A549 (cell line): Measurements from ENCODE around the gene PITPNC1. TPM values are rescaled to one million over a fixed set of nuclear protein-coding genes. Genes with fewer than 3 reads are reported as not detected.

Source experiments
- ATAC-seq, 2 experiments: fragments of 200-7000 bp in 1 of 2; fragments of >200 bp in 1 of 2; cut with Nextera tagmentation in 1 of 2; cut with Tn5 transposase in 1 of 2; 3 replicates each; pipeline versions ENCODE4 v1.8.0 to v1.9.1; 2018 to 2020; ENCODE audit warnings: mild to moderate bottlenecking in 1 of 2, moderate library complexity in 1 of 2
- CTCF ChIA-PET: fragments of 300-600 bp; sonication (Branson Sonifier 250); formaldehyde crosslinking; extraction: SDS; loops from one replicate; lab custom pipeline; 2021; ENCODE audit warnings: antibody characterized with exemption, inconsistent platforms; lab: Yijun Ruan, JAX
- POLR2A ChIA-PET: fragments of 350-600 bp; formaldehyde crosslinking; extraction: SDS; loops from one replicate; lab custom pipeline; 2021; ENCODE audit warnings: antibody characterized with exemption, inconsistent platforms; lab: Yijun Ruan, JAX
- DNase-seq, 2 experiments: peaks; one replicate each; pipeline versions ENCODE4 v3.0.0 to v3.0.0-alpha.2; 2011 to 2016; ENCODE audit warnings: low read depth in 1 of 2, low spot score in 1 of 2
- FAIRE-seq: peaks from 2 replicates; lab custom pipeline; 2011; peaks lifted over from hg19 to GRCh38; lab: Jason Lieb, UNC
- H3K27ac ChIP-seq, 2 experiments: fragments of >200 bp; sonication (Bioruptor Twin); formaldehyde crosslinking; 3 replicates each; pipeline ENCODE4 v1.5.1; 2016 to 2017
- H3K4me1 ChIP-seq: fragments of >200 bp; sonication (Bioruptor Twin); formaldehyde crosslinking; 3 replicates; pipeline ENCODE4 v1.6.1; 2016
- H3K4me2 ChIP-seq: fragments of >200 bp; sonication (Bioruptor Twin); formaldehyde crosslinking; 3 replicates; pipeline ENCODE4 v1.6.1; 2016
- H3K4me3 ChIP-seq: fragments of >200 bp; sonication (Bioruptor Twin); formaldehyde crosslinking; 3 replicates; pipeline ENCODE4 v1.5.1; 2016
- H3K9me3 ChIP-seq: fragments of >200 bp; sonication (Bioruptor Twin); formaldehyde crosslinking; 3 replicates; pipeline ENCODE4 v1.6.1; 2016
- BHLHE40 ChIP-seq: IDR thresholded peaks from 2 replicates; pipeline ENCODE4 v1.6.1; 2012; ENCODE audit warnings: low read depth, low read length, inconsistent platforms
- CBX2 ChIP-seq: fragments of 200-600 bp; sonication (generic); IDR thresholded peaks from 2 replicates; pipeline ENCODE4 v1.6.1; 2016; ENCODE audit warnings: low read depth, mild to moderate bottlenecking, borderline replicate concordance
- CEBPB ChIP-seq, 2 experiments: fragments of >200 bp in 1 of 2; sonication (Bioruptor Twin) in 1 of 2; formaldehyde crosslinking in 1 of 2; IDR thresholded peaks; 2 replicates each; pipeline ENCODE4 v1.6.1; 2012 to 2016
- CTCF ChIP-seq: fragments of >200 bp; sonication (Bioruptor Twin); formaldehyde crosslinking; IDR thresholded peaks from 3 replicates; pipeline ENCODE4 v1.5.1; 2016
- E2F6 ChIP-seq: IDR thresholded peaks from 2 replicates; pipeline ENCODE4 v1.6.1; 2012; ENCODE audit warnings: low read depth, borderline replicate concordance
- EHF ChIP-seq: fragments of 250-450 bp; sonication (Bioruptor Pico); IDR thresholded peaks from 2 replicates; pipeline ENCODE4 v1.5.0; 2020; ENCODE audit warnings: mild to moderate bottlenecking
- EP300 ChIP-seq, 2 experiments: fragments of >200 bp; sonication (Bioruptor Twin); formaldehyde crosslinking; IDR thresholded peaks; 2 replicates in 1 of 2; 3 replicates in 1 of 2; pipeline ENCODE4 v1.6.1; 2016 to 2017
- ESRRA ChIP-seq: fragments of 150-350 bp; IDR thresholded peaks from 2 replicates; pipeline ENCODE4 v1.6.1; 2014; ENCODE audit warnings: mild to moderate bottlenecking, low read length, borderline replicate concordance
- FOSB ChIP-seq: fragments of 250-450 bp; sonication (Bioruptor Pico); IDR thresholded peaks from 2 replicates; pipeline ENCODE4 v1.5.0; 2020; ENCODE audit warnings: mild to moderate bottlenecking, moderate library complexity
- GATA3 ChIP-seq: IDR thresholded peaks from 2 replicates; pipeline ENCODE4 v1.6.1; 2012; ENCODE audit warnings: borderline replicate concordance
- HES2 ChIP-seq: fragments of >200 bp; sonication (Bioruptor Twin); formaldehyde crosslinking; IDR thresholded peaks from 2 replicates; pipeline ENCODE4 v1.6.1; 2016
- HEYL ChIP-seq: fragments of 250-450 bp; sonication (Bioruptor Pico); IDR thresholded peaks from 2 replicates; pipeline ENCODE4 v1.8.0; 2021; ENCODE audit warnings: mild to moderate bottlenecking, moderate library complexity
- HOXB5 ChIP-seq: fragments of 250-450 bp; sonication (Bioruptor Pico); IDR thresholded peaks from 2 replicates; pipeline ENCODE4 v1.5.0; 2020; ENCODE audit warnings: mild to moderate bottlenecking, moderate library complexity
- MAZ ChIP-seq: fragments of 150-350 bp; IDR thresholded peaks from 2 replicates; pipeline ENCODE4 v1.6.1; 2014; ENCODE audit warnings: antibody characterized with exemption, low read depth, low read length, borderline replicate concordance
- MYC ChIP-seq: IDR thresholded peaks from 2 replicates; pipeline ENCODE4 v1.6.1; 2012; ENCODE audit warnings: mild to moderate bottlenecking, inconsistent platforms, low read length, improper control_type of control experiment, borderline replicate concordance
- NR3C1 ChIP-seq: fragments of >200 bp; sonication (Bioruptor Twin); formaldehyde crosslinking; IDR thresholded peaks from 3 replicates; pipeline ENCODE4 v1.6.1; 2017
- PBX3 ChIP-seq: IDR thresholded peaks from 2 replicates; pipeline ENCODE4 v1.6.1; 2012
- PHF8 ChIP-seq: fragments of 200-600 bp; sonication (generic); IDR thresholded peaks from 2 replicates; pipeline ENCODE4 v1.6.1; 2016; ENCODE audit warnings: low read depth, mild to moderate bottlenecking, antibody characterized with exemption, moderate library complexity, borderline replicate concordance
- RAD21 ChIP-seq, 2 experiments: fragments of >200 bp in 1 of 2; sonication (Bioruptor Twin) in 1 of 2; formaldehyde crosslinking in 1 of 2; IDR thresholded peaks in 1 of 2; conservative IDR thresholded peaks in 1 of 2; 2 replicates in 1 of 2; 3 replicates in 1 of 2; pipeline ENCODE4 v1.6.1; 2012 to 2018; ENCODE audit warnings: inconsistent platforms in 1 of 2
- SMC3 ChIP-seq: fragments of >200 bp; sonication (Bioruptor Twin); formaldehyde crosslinking; IDR thresholded peaks from 3 replicates; pipeline ENCODE4 v1.6.1; 2018; ENCODE audit warnings: inconsistent platforms
- USF2 ChIP-seq: fragments of 450-650 bp; IDR thresholded peaks from 2 replicates; pipeline ENCODE4 v1.6.1; 2014; ENCODE audit warnings: antibody characterized with exemption
- ZFP36 ChIP-seq: fragments of 450-650 bp; IDR thresholded peaks from 2 replicates; pipeline ENCODE4 v1.6.1; 2014; ENCODE audit warnings: borderline replicate concordance; ENCODE audit not compliant: partially characterized antibody
- WGBS: methylation state at CpG from one replicate; pipeline ENCODE4 v1.1.6; 2017; ENCODE audit errors: missing lambda C conversion rate; 5-methylcytosine and 5-hydroxymethylcytosine counted together
- polyA plus RNA-seq, 4 experiments: library from polyadenylated mRNA; depleted of rRNA in 3 of 4; stranded (reverse); fragments of >200 nt; fragmentation: RNase III in 1 of 4; extraction: RNeasy Plus Mini Kit Qiagen cat#74134 plus additional on column Dnase treatment in 1 of 4; gene quantifications; 2 replicates in 3 of 4; 3 replicates in 1 of 4; pipeline ENCODE4 v1.2.3, GENCODE V29; 2011 to 2017

The PITPNC1 gene
- polyA plus RNA-seq, 2 of the 4 experiments (the other 2 are of a cell fraction), result 3.7 to 11.2 TPM

GRCh38 chr17:67685351-67685750, 308.3 kb downstream of the PITPNC1 start (continued):
- TF ChIP-seq USF2 (no peak), BHLHE40 (no peak), MAZ (no peak), CEBPB (IDR thresholded peaks at IDR 0.05) (no peak), PBX3 (no peak), ZFP36 (no peak), FOSB (CRISPR knock-in tag) (no peak)
- TF ChIP-seq, all 56 proteins: peak for 0

GRCh38 chr17:67686241-67686640, 309.2 kb downstream of the PITPNC1 start:
- H3K27ac ChIP-seq, result no peak overlapping the region
- DNase-seq (no peak), ATAC-seq (no peak), FAIRE-seq (no peak)
- TF ChIP-seq MYC (no peak), EHF (CRISPR knock-in tag) (no peak), EP300 (IDR thresholded peaks at IDR 0.05) (no peak)
- H3K9me3 ChIP-seq, result no peaks in the 10 kb centered on the region
- no peaks in the 10 kb centered on the region for H3K4me1 ChIP-seq
- H3K4me2 ChIP-seq, result no peak overlapping the region
- ChIA-PET POLR2A (no interaction called here), CTCF (interaction anchor here (0.9 to 6.0 kb wide), 9 partner anchors 9 to 314 kb away, joined by 3 to 105 read pairs (median 3); no protein-coding TSS in a partner anchor)
- WGBS, result 81% methylated on average over 2 of the region's 2 CpGs
- no peak overlapping the region for H3K4me3 ChIP-seq

- Histone ChIP-seq H3K4me3 (no peak overlapping the region), H3K9me3 (no peaks in the 10 kb centered on the region), H3K4me1 (no peaks in the 10 kb centered on the region), H3K27ac (no peak overlapping the region), H3K4me2 (no peak overlapping the region)
- FAIRE-seq (no peak), ATAC-seq (0 out of 6 replicates have a peak, but pooled peaks of 1 of the 2 experiments have one; percentile 39), DNase-seq (no peak)
- 63% methylated on average over 2 of the region's 2 CpGs for WGBS
- ChIA-PET CTCF (interaction anchor here (0.9 to 6.0 kb wide), 9 partner anchors 10 to 315 kb away, joined by 3 to 105 read pairs (median 4); no protein-coding TSS in a partner anchor), POLR2A (no interaction called here)
- TF ChIP-seq PBX3, result no peak
- TF ChIP-seq ESRRA, result no peak
- TF ChIP-seq EP300 (IDR thresholded peaks at IDR 0.05), result no peak
- no peak for TF ChIP-seq GATA3
- TF ChIP-seq HEYL (CRISPR knock-in tag), result no peak
- TF ChIP-seq HES2, result no peak
- no peak for TF ChIP-seq CBX2
- TF ChIP-seq MYC, result no peak
- TF ChIP-seq NR3C1, result no peak
- no peak for TF ChIP-seq PHF8
Observed at GRCh38 chr17:67687511-67687910, 310.4 kb downstream of the PITPNC1 start.

GRCh38 chr17:67689534-67690177, 312.6 kb downstream of the PITPNC1 start:
- Histone ChIP-seq H3K4me3 (no peak overlapping the region), H3K4me2 (no peak overlapping the region), H3K9me3 (no peaks in the 10 kb centered on the region), H3K27ac (no peak overlapping the region), H3K4me1 (no peaks in the 10 kb centered on the region)
- CTCF ChIA-PET, result interaction anchor here (0.6 to 6.0 kb wide), 33 partner anchors 9 to 416 kb away, joined by 3 to 105 read pairs (median 3); partner anchors contain the start of gene NOL11
- POLR2A ChIA-PET, result no interaction called here
- DNase-seq (peak; percentile 69 to 85), ATAC-seq (peak; percentile 54 to 68; a peak in 2 of 6 replicates), FAIRE-seq (peak; percentile 83)
- WGBS, result 51% methylated on average over 2 of the region's 2 CpGs
- TF ChIP-seq CTCF (peak; percentile 93), SMC3 (peak; percentile 91), CBX2 (no peak), RAD21 (conservative IDR thresholded peaks at IDR 0.05 in 1 of 2, IDR thresholded peaks at IDR 0.05 in 1 of 2) (peak; percentile 78 to 83), HOXB5 (CRISPR knock-in tag) (no peak), E2F6 (no peak)
